HepG2 (cell line): ENCODE data around the gene HABP2.

Experiments
- BHLHE40 ChIP-seq: IDR thresholded peaks from 2 replicates; pipeline ENCODE4 v1.6.1; 2011; ENCODE audit warnings: low read length, improper control_type of control experiment
- DPF2 ChIP-seq: sonication (generic); formaldehyde crosslinking; IDR thresholded peaks from 2 replicates; pipeline ENCODE4 v1.4.0; 2020; ENCODE audit warnings: mild to moderate bottlenecking, low read depth, missing genetic modification reagents, borderline replicate concordance
- SCMH1 ChIP-seq: sonication (generic); formaldehyde crosslinking; IDR thresholded peaks from 2 replicates; pipeline ENCODE4 v1.9.0; 2021; ENCODE audit warnings: missing genetic modification reagents, mild to moderate bottlenecking, borderline replicate concordance
- SP1 ChIP-seq, 2 experiments: fragments of 450-650 bp in 1 of 2; sonication (generic) in 1 of 2; formaldehyde crosslinking in 1 of 2; IDR thresholded peaks; 2 replicates each; pipeline versions ENCODE4 v1.4.0 to v1.6.1; 2016 to 2020; ENCODE audit warnings: missing genetic modification reagents in 1 of 2
- SP2 ChIP-seq: sonication (generic); formaldehyde crosslinking; IDR thresholded peaks from 2 replicates; pipeline ENCODE4 v1.5.1; 2020; ENCODE audit warnings: mild to moderate bottlenecking, missing genetic modification reagents
- TF ChIP-seq, protein P1 (sequence below): sonication (generic); formaldehyde crosslinking; IDR thresholded peaks from 2 replicates; pipeline ENCODE4 v1.8.0; 2022; ENCODE audit warnings: mild to moderate bottlenecking, missing genetic modification reagents, moderate library complexity
- TF ChIP-seq, protein P2 (sequence below): sonication (generic); formaldehyde crosslinking; IDR thresholded peaks from 2 replicates; pipeline ENCODE4 v1.5.0; 2020; ENCODE audit warnings: mild to moderate bottlenecking, missing genetic modification reagents, moderate library complexity

DNA sequence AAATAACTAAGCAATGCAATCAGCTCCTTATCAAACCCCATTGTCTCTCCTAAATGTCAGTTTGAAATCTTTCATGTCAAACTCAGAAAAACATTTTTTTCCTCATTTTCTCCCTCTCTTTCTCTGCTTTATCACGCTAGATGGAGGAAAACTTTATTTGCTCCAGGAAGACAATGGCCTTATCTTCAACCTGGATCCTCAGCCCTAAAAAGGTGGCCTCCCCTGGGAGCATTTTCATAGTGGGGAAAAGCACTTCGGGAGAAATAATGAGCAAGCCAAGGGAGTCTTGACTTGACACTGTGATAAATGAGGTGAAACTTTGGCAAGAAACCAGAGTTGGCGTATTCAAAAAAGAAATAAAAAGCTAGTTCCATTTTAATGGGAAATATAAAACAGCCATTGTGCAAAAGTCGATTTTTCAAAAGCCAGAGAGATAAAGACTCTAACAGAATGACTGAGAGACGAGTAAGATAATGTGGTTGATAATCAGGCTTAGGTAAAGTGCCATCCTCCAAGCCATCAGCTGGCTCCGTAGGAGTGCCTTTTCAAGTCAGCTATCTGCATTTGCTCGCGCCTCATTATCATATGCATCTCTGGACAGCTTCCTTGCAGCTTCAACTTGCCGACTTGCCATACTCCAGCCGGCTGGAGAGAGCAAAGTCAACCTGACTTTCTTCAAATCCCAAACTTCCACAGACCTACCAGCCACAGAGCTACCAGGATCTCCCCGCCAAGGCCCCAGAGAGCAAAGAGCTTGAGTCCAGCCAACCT lies 19.9 kb downstream of the HABP2 start:
- TF ChIP-seq, protein P1, sequence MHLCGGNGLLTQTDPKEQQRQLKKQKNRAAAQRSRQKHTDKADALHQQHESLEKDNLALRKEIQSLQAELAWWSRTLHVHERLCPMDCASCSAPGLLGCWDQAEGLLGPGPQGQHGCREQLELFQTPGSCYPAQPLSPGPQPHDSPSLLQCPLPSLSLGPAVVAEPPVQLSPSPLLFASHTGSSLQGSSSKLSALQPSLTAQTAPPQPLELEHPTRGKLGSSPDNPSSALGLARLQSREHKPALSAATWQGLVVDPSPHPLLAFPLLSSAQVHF: no peak
- TF ChIP-seq BHLHE40: no peak
- TF ChIP-seq SCMH1 (CRISPR knock-in tag): no peak
- TF ChIP-seq, protein P2, sequence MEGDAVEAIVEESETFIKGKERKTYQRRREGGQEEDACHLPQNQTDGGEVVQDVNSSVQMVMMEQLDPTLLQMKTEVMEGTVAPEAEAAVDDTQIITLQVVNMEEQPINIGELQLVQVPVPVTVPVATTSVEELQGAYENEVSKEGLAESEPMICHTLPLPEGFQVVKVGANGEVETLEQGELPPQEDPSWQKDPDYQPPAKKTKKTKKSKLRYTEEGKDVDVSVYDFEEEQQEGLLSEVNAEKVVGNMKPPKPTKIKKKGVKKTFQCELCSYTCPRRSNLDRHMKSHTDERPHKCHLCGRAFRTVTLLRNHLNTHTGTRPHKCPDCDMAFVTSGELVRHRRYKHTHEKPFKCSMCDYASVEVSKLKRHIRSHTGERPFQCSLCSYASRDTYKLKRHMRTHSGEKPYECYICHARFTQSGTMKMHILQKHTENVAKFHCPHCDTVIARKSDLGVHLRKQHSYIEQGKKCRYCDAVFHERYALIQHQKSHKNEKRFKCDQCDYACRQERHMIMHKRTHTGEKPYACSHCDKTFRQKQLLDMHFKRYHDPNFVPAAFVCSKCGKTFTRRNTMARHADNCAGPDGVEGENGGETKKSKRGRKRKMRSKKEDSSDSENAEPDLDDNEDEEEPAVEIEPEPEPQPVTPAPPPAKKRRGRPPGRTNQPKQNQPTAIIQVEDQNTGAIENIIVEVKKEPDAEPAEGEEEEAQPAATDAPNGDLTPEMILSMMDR: no peak
- no peak for TF ChIP-seq DPF2
- TF ChIP-seq SP2 (CRISPR knock-in tag): no peak
- no peak for TF ChIP-seq SP1 (IDR thresholded peaks at IDR 0.05)
- TF ChIP-seq SP1 (CRISPR knock-in tag; IDR thresholded peaks at IDR 0.05): no peak
